Liver (tissue), 3 donors: ENCODE data around the gene GRAP2.

ENCODE experiments used
- EGR1 ChIP-seq, 2 donors: IDR thresholded peaks; 2 replicates each; pipeline ENCODE4 v1.6.1; 2016 to 2018; ENCODE audit warnings: antibody characterized with exemption in 2 of 2, low read depth in 2 of 2
- FOXA1 ChIP-seq: IDR thresholded peaks from 2 replicates; pipeline ENCODE4 v1.6.1; 2016; ENCODE audit warnings: antibody characterized with exemption
- JUND ChIP-seq, 2 donors: IDR thresholded peaks; 2 replicates each; pipeline ENCODE4 v1.6.1; 2016; ENCODE audit warnings: antibody characterized with exemption in 2 of 2
- RAD21 ChIP-seq, 2 donors: IDR thresholded peaks; 2 replicates each; pipeline ENCODE4 v1.6.1; 2016; ENCODE audit warnings: antibody characterized with exemption in 2 of 2, mild to moderate bottlenecking in 2 of 2
- SP1 ChIP-seq: IDR thresholded peaks from 2 replicates; pipeline ENCODE4 v1.6.1; 2018; ENCODE audit warnings: antibody characterized with exemption, mild to moderate bottlenecking
- YY1 ChIP-seq: IDR thresholded peaks from 2 replicates; pipeline ENCODE4 v1.6.1; 2016; ENCODE audit warnings: antibody characterized with exemption, mild to moderate bottlenecking
- ZBTB33 ChIP-seq: IDR thresholded peaks from 2 replicates; pipeline ENCODE4 v1.6.1; 2016; ENCODE audit warnings: antibody characterized with exemption
- TF ChIP-seq, protein P1 (sequence below): fragments of 150-350 bp; IDR thresholded peaks from 2 replicates; pipeline ENCODE4 v1.5.1; 2017; ENCODE audit warnings: improper control_type of control experiment, low read depth, low read length; ENCODE audit not compliant: missing input control
- TF ChIP-seq, protein P2 (sequence below): IDR thresholded peaks from 2 replicates; pipeline ENCODE4 v1.6.1; 2016; ENCODE audit warnings: antibody characterized with exemption
- donor health status: healthy.
- donor health status: healthy.

DNA sequence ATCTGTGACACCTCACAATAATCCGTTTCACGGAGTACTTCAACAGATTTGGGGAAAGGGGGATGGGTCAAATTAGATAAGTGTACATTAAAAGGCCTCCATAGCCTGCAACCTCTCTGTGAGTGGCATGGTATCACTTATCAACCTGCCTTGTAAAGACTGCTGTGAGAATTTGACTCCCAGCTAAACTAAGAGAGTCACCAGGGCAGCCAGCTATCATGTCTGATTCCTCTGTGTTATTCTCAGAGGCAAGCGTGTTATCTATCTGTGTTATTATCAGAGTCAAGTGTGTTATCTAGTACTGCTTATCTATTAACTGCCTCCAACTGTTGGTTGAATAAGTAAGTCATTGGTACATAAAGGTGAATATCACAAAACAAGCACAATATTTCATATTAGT lies 89.8 kb downstream of the GRAP2 start:
- TF ChIP-seq, protein P1, sequence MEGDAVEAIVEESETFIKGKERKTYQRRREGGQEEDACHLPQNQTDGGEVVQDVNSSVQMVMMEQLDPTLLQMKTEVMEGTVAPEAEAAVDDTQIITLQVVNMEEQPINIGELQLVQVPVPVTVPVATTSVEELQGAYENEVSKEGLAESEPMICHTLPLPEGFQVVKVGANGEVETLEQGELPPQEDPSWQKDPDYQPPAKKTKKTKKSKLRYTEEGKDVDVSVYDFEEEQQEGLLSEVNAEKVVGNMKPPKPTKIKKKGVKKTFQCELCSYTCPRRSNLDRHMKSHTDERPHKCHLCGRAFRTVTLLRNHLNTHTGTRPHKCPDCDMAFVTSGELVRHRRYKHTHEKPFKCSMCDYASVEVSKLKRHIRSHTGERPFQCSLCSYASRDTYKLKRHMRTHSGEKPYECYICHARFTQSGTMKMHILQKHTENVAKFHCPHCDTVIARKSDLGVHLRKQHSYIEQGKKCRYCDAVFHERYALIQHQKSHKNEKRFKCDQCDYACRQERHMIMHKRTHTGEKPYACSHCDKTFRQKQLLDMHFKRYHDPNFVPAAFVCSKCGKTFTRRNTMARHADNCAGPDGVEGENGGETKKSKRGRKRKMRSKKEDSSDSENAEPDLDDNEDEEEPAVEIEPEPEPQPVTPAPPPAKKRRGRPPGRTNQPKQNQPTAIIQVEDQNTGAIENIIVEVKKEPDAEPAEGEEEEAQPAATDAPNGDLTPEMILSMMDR = no peak
- TF ChIP-seq, protein P2, sequence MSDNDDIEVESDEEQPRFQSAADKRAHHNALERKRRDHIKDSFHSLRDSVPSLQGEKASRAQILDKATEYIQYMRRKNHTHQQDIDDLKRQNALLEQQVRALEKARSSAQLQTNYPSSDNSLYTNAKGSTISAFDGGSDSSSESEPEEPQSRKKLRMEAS = no peak
- TF ChIP-seq SP1 (no peak), YY1 (no peak), ZBTB33 (no peak), JUND (IDR thresholded peaks at IDR 0.05) (no peak), RAD21 (IDR thresholded peaks at IDR 0.05) (no peak), EGR1 (IDR thresholded peaks at IDR 0.05; ENCODE audit: low read depth in 2 of 2) (no peak), FOXA1 (no peak)
